H1 (cell line): ENCODE measurements around the gene GPT2. TPM values are rescaled to one million over a fixed set of nuclear protein-coding genes. Genes with fewer than 3 reads are reported as not detected.
A peak's percentile ranks its signal among the peaks of the same experiment; 100 is the strongest.

Source experiments
- CTCF ChIA-PET: fragments of 300-600 bp; sonication (Branson Sonifier 250); formaldehyde crosslinking; loops from one replicate; lab custom pipeline; 2021; ENCODE audit not compliant: partially characterized antibody; lab: Charles Lee
- POLR2A ChIA-PET: fragments of 300-600 bp; sonication (Branson Sonifier 250); formaldehyde crosslinking; loops from one replicate; lab custom pipeline; 2021; ENCODE audit warnings: inconsistent platforms; ENCODE audit not compliant: partially characterized antibody; lab: Charles Lee
- DNase-seq, 2 experiments: peaks; one replicate each; pipeline versions ENCODE4 v3.0.0 to v3.0.0-alpha.2; 2010 to 2022; ENCODE audit warnings: low spot score in 2 of 2, low read depth in 1 of 2, mixed read lengths in 1 of 2
- FAIRE-seq: peaks from 2 replicates; lab custom pipeline; 2011; peaks lifted over from hg19 to GRCh38; lab: Jason Lieb, UNC
- H2AFZ ChIP-seq: 2 replicates; pipeline ENCODE4 v1.8.1; 2012; ENCODE audit warnings: low read length, inconsistent platforms
- H2AK5ac ChIP-seq: 2 replicates; pipeline ENCODE4 v1.6.1; 2013; ENCODE audit warnings: low read depth, low read length
- H2BK120ac ChIP-seq: replicated peaks from 2 replicates; pipeline ENCODE3; 2013; ENCODE audit warnings: low read depth, low read length, inconsistent platforms
- H2BK12ac ChIP-seq: 2 replicates; pipeline ENCODE4 v1.6.1; 2013; ENCODE audit warnings: low read depth, low read length
- H2BK15ac ChIP-seq: 2 replicates; pipeline ENCODE4 v1.6.1; 2013; ENCODE audit warnings: low read length
- H2BK20ac ChIP-seq: 2 replicates; pipeline ENCODE4 v1.6.1; 2013; ENCODE audit warnings: low read length
- H2BK5ac ChIP-seq: 2 replicates; pipeline ENCODE4 v1.6.1; 2013; ENCODE audit warnings: low read depth, low read length
- H3K14ac ChIP-seq: 2 replicates; pipeline ENCODE4 v1.6.1; 2013; ENCODE audit warnings: inconsistent platforms; ENCODE audit not compliant: insufficient read length
- H3K18ac ChIP-seq: 2 replicates; pipeline ENCODE4 v1.6.1; 2013; ENCODE audit warnings: low read length; ENCODE audit errors: extremely low read depth
- H3K23ac ChIP-seq: 2 replicates; pipeline ENCODE4 v1.6.1; 2013; ENCODE audit warnings: inconsistent platforms; ENCODE audit not compliant: insufficient read length
- H3K23me2 ChIP-seq: 2 replicates; pipeline ENCODE4 v1.6.1; 2013; ENCODE audit warnings: low read depth, low read length
- H3K27ac ChIP-seq: 2 replicates; pipeline ENCODE4 v1.6.1; 2011; ENCODE audit warnings: low read depth, low read length, inconsistent platforms
- H3K27me3 ChIP-seq, 4 experiments: replicated peaks in 1 of 4; 1 replicate in 1 of 4; 2 replicates in 3 of 4; pipeline versions ENCODE4 v1.6.1 to v1.8.1; 2011 to 2013; ENCODE audit warnings: low read length in 3 of 4, mild to moderate bottlenecking in 3 of 4, inconsistent platforms in 2 of 4, mixed read lengths in 2 of 4, moderate library complexity in 1 of 4; ENCODE audit not compliant: control insufficient read depth in 3 of 4, insufficient read depth in 3 of 4; ENCODE audit errors: extremely low read depth in 1 of 4
- H3K36me3 ChIP-seq, 4 experiments: 2 replicates each; pipeline versions ENCODE4 v1.6.1 to v1.8.1; 2011 to 2013; ENCODE audit warnings: mild to moderate bottlenecking in 4 of 4, low read length in 3 of 4, moderate library complexity in 2 of 4, control low read depth in 1 of 4, inconsistent platforms in 1 of 4; ENCODE audit not compliant: insufficient read depth in 4 of 4, control insufficient read depth in 2 of 4
- H3K4ac ChIP-seq: replicated peaks from 2 replicates; pipeline ENCODE3; 2013; ENCODE audit warnings: low read length, low read depth, mixed read lengths, inconsistent platforms; ENCODE audit not compliant: insufficient read length
- H3K4me1 ChIP-seq, 4 experiments: replicated peaks in 1 of 4; 1 replicate in 1 of 4; 2 replicates in 3 of 4; pipeline versions ENCODE4 v1.6.1 to v1.8.1; 2011 to 2013; ENCODE audit warnings: low read length in 3 of 4, inconsistent platforms in 2 of 4, mixed read lengths in 1 of 4; ENCODE audit not compliant: insufficient read depth in 4 of 4, control insufficient read depth in 3 of 4
- H3K4me2 ChIP-seq, 2 experiments: 2 replicates each; pipeline versions ENCODE4 v1.6.1 to v1.8.1; 2011 to 2013; ENCODE audit warnings: low read depth in 2 of 2, low read length in 2 of 2, control low read depth in 1 of 2, inconsistent platforms in 1 of 2, mild to moderate bottlenecking in 1 of 2; ENCODE audit not compliant: insufficient read depth in 1 of 2
- H3K4me3 ChIP-seq, 4 experiments: fragments of 200-600, 300-600 bp in 1 of 4; sonication (generic), shearing (Covaris generic), sonication (Bioruptor Twin) in 1 of 4; 2 replicates each; pipeline versions ENCODE4 v1.5.1 to v1.8.1; 2011 to 2016; ENCODE audit warnings: low read length in 4 of 4, low read depth in 3 of 4, control low read depth in 2 of 4, inconsistent platforms in 2 of 4, mild to moderate bottlenecking in 2 of 4, mixed read lengths in 1 of 4, moderate library complexity in 1 of 4; ENCODE audit not compliant: insufficient read depth in 2 of 4; ENCODE audit errors: extremely low read depth in 1 of 4
- H3K56ac ChIP-seq: replicated peaks from 2 replicates; pipeline ENCODE3; 2013; ENCODE audit warnings: low read depth, mild to moderate bottlenecking, mixed read lengths, low read length, inconsistent platforms; ENCODE audit not compliant: insufficient read length
- H3K79me1 ChIP-seq: 2 replicates; pipeline ENCODE4 v1.6.1; 2013; ENCODE audit warnings: low read depth, low read length, control low read depth
- H3K79me2 ChIP-seq, 2 experiments: 2 replicates each; pipeline versions ENCODE4 v1.6.1 to v1.8.1; 2012 to 2013; ENCODE audit warnings: low read length in 2 of 2, mild to moderate bottlenecking in 2 of 2, inconsistent platforms in 1 of 2; ENCODE audit not compliant: insufficient read depth in 2 of 2, control insufficient read depth in 1 of 2
- H3K9ac ChIP-seq, 4 experiments: replicated peaks in 1 of 4; 1 replicate in 1 of 4; 2 replicates in 3 of 4; pipeline versions ENCODE4 v1.6.1 to v1.8.1; 2011 to 2013; ENCODE audit warnings: low read depth in 3 of 4, low read length in 3 of 4, control low read depth in 2 of 4, mild to moderate bottlenecking in 2 of 4, moderate library complexity in 2 of 4, inconsistent platforms in 1 of 4; ENCODE audit errors: extremely low read depth in 1 of 4
- H3K9me3 ChIP-seq, 2 experiments: 2 replicates each; pipeline versions ENCODE4 v1.6.1 to v1.8.1; 2012 to 2013; ENCODE audit warnings: mild to moderate bottlenecking in 2 of 2, moderate library complexity in 2 of 2, control low read depth in 1 of 2, inconsistent platforms in 1 of 2, low read depth in 1 of 2, low read length in 1 of 2, mixed read lengths in 1 of 2; ENCODE audit not compliant: insufficient read depth in 2 of 2
- H4K20me1 ChIP-seq, 2 experiments: replicated peaks in 1 of 2; 2 replicates each; pipeline versions ENCODE3 to v1.8.1; 2011 to 2013; ENCODE audit warnings: inconsistent platforms in 2 of 2, low read length in 2 of 2, mild to moderate bottlenecking in 1 of 2; ENCODE audit not compliant: insufficient read depth in 2 of 2, control insufficient read depth in 1 of 2
- H4K5ac ChIP-seq: 2 replicates; pipeline ENCODE4 v1.6.1; 2013; ENCODE audit warnings: low read length, low read depth, mixed read lengths, inconsistent platforms; ENCODE audit not compliant: insufficient read length
- H4K8ac ChIP-seq: 2 replicates; pipeline ENCODE4 v1.8.0; 2013; ENCODE audit warnings: mild to moderate bottlenecking, moderate library complexity, low read length, inconsistent platforms; ENCODE audit not compliant: insufficient read depth; ENCODE audit errors: extremely low read depth
- H4K91ac ChIP-seq: replicated peaks from 2 replicates; pipeline ENCODE3; 2013; ENCODE audit warnings: low read length, mixed read lengths, inconsistent platforms; ENCODE audit not compliant: insufficient read length
- CBX5 ChIP-seq: fragments of 300-800, 300-1000 bp; sonication (generic); IDR thresholded peaks from 2 replicates; pipeline ENCODE4 v1.7.1; 2016; ENCODE audit warnings: antibody characterized with exemption, low read length, low read depth
- RAD21 ChIP-seq, 2 experiments: IDR thresholded peaks in 1 of 2; conservative IDR thresholded peaks in 1 of 2; 2 replicates each; pipeline ENCODE4 v1.6.1; 2011; ENCODE audit warnings: low read depth in 2 of 2, low read length in 2 of 2, improper control_type of control experiment in 1 of 2, inconsistent platforms in 1 of 2, mild to moderate bottlenecking in 1 of 2, moderate library complexity in 1 of 2
- SIN3A ChIP-seq, 2 experiments: IDR thresholded peaks in 1 of 2; conservative IDR thresholded peaks in 1 of 2; 2 replicates each; pipeline ENCODE4 v1.6.1; 2011 to 2012; ENCODE audit warnings: low read length in 2 of 2, improper control_type of control experiment in 1 of 2, low read depth in 1 of 2, mild to moderate bottlenecking in 1 of 2
- SP1 ChIP-seq: IDR thresholded peaks from 2 replicates; pipeline ENCODE4 v1.6.1; 2011; ENCODE audit warnings: low read depth, low read length
- WGBS, 2 experiments: shearing (Covaris generic) in 1 of 2; methylation state at CpG; one replicate each; pipeline versions ENCODE4 v1.1.6 to v1.1.7; 2013 to 2015; ENCODE audit warnings: low lambda C conversion rate in 2 of 2, mixed read lengths in 2 of 2, inconsistent platforms in 1 of 2, low coverage in 1 of 2, missing lambda C conversion rate in 1 of 2; ENCODE audit not compliant: insufficient replicate concordance in 2 of 2, insufficient coverage in 1 of 2, insufficient read length in 1 of 2; ENCODE audit errors: extremely low coverage in 1 of 2, missing lambda C conversion rate in 1 of 2; 5-methylcytosine and 5-hydroxymethylcytosine counted together
- polyA plus RNA-seq, 7 experiments: library from polyadenylated mRNA; depleted of rRNA in 3 of 7; stranded (reverse) in 5 of 7; unstranded in 2 of 7; fragments of >200 nt in 5 of 7; fragments of 200-250 nt in 2 of 7; gene quantifications; 1 replicate in 5 of 7; 2 replicates in 1 of 7; 4 replicates in 1 of 7; pipeline versions ENCODE4 v1.2.1 to v1.2.3, GENCODE V29; 2011 to 2013; ENCODE audit warnings: missing spikeins in 2 of 7, mixed read lengths in 2 of 7
- total RNA-seq: library from RNA; stranded (reverse); fragmentation: NEBNext Ultra II Directional; extraction: Animal tissue kit (Norgen Biotek cat#: 25700); gene quantifications from 2 replicates; pipeline ENCODE4 v1.2.1, GENCODE V29; 2021

Gene GPT2
- total and polyA plus RNA-seq, 2 of the 8 experiments (the other 6 are each of a cell fraction or from before 2014, with no cell fraction given) = 71.6 to 94.1 TPM

DNA sequence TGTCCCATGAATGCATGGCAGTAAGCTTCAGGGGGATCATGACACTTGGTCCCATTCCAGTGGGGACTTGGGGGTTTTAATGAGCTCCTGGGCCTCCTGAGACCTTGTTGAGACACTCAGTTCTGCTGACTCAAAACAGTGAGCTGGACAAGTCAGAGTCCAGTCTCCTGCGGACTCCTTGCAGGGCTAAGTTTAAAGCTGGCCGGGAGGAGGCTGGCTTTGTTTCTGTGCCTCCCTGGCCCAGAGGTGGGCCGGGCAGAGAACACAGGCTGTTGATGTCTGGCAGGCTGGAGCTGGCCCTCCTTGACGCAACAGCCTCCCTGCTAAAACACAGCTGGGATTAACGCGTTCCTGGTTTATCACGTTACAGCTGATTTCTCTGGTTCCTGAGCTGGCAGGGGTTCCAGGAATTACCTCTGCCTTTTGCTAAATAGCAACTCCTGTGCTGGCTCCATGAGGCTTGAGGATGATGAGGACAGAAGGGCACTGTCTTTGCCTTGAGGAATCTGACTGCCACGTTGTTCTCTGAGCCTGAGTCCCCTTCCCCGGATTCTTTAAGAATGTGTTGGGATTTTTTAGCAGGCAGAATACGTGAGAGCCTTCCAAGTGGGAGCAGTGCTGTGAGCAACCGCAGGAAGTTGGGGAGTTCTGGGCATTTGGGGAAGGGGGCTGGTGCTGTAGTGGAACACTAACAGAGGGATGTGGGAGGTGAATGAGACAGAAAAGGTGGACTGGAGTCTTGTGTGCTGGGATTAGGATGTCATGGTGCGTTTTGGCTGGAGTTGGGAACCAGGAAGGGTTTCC is 2.0 kb downstream of the GPT2 start:
- Histone ChIP-seq H3K9ac (no peak overlapping the region; a peak in 2 of 7 replicates), H3K14ac (no peak overlapping the region), H2BK5ac (peak overlapping the region; percentile 81), H3K23me2 (peaks cover 13% of the 10 kb centered on the region; the same call in 1 of the 2 replicates), H3K56ac (no peak overlapping the region), H3K4ac (no peak overlapping the region), H2BK15ac (peak overlapping the region; percentile 81; the same call in 1 of the 2 replicates), H3K27ac (no peak overlapping the region), H3K79me1 (peaks cover 18% of the 10 kb centered on the region; the same call in 1 of the 2 replicates), H3K9me3 (no peaks in the 10 kb centered on the region), H4K91ac (no peak overlapping the region), H2BK120ac (no peak overlapping the region), H4K5ac (no peak overlapping the region), H4K8ac (no peak overlapping the region), H2BK12ac (no peak overlapping the region), H3K18ac (no peak overlapping the region), H3K27me3 (no peaks in the 10 kb centered on the region), H2AFZ (no peak overlapping the region), H3K4me3 (peak overlapping the region; percentile 32 to 95 (median 86); a peak in 7 of 8 replicates), H3K36me3 (peaks cover 0 to 37% (median 7%) of the 10 kb centered on the region in 4 experiments; a peak in 3 of 8 replicates), H2BK20ac (no peak overlapping the region), H2AK5ac (0 out of 2 replicates have a peak overlapping the region, but pooled peaks have one; percentile 82), H3K4me1 (peaks cover 8 to 29% (median 18%) of the 10 kb centered on the region in 4 experiments), H3K4me2 (peak overlapping the region; percentile 81 to 93), H4K20me1 (peaks cover 12 to 20% of the 10 kb centered on the region in 2 experiments), H3K23ac (no peak overlapping the region), H3K79me2 (peaks cover 3 to 67% of the 10 kb centered on the region in 2 experiments)
- no peak for TF ChIP-seq CBX5
- TF ChIP-seq SP1 = peak; percentile 77
- TF ChIP-seq RAD21 (IDR thresholded peaks at IDR 0.05 in 1 of 2, conservative IDR thresholded peaks at IDR 0.05 in 1 of 2; ENCODE audit: low read depth in 2 of 2, low read length in 2 of 2) = no peak
- peak in 1 of 2 experiments; percentile 69; a peak in 1 of 4 replicates for TF ChIP-seq SIN3A (conservative IDR thresholded peaks at IDR 0.05 in 1 of 2, IDR thresholded peaks at IDR 0.05 in 1 of 2; ENCODE audit: low read depth in 1 of 2, low read length in 2 of 2)
- FAIRE-seq = no peak
- POLR2A ChIA-PET = interaction anchor here (0.6 to 13.8 kb wide), 13 partner anchors 9 to 197 kb away, joined by 3 to 580 read pairs (median 11); partner anchors contain the start of gene ORC6
- WGBS, 2 experiments = 74% methylated on average over 12 of the region's 12 CpGs; no CpG with 5 or more reads in 1 of the 2 experiments
- DNase-seq = no peak
- CTCF ChIA-PET = interaction anchor here (0.7 to 6.1 kb wide), 18 partner anchors 10 to 212 kb away, joined by 3 to 31 read pairs (median 3); no protein-coding TSS in a partner anchor
